Erythroblast (primary cell): ENCODE data around the gene RUFY3.
"Not testable (repeated sequence)": the region's sequence is repeated elsewhere in the genome, so short reads cannot be mapped to it uniquely, and the experiment has no call there.

Source experiments
- DNase-seq, 2 experiments: peaks; one replicate each; lab custom pipeline; 2025; lab: John Stamatoyannopoulos, UW
- GATA1 ChIP-seq: IDR thresholded peaks from 2 replicates; pipeline ENCODE4 v1.6.1; 2011; ENCODE audit warnings: low read depth, mild to moderate bottlenecking, control low read depth, low read length, moderate library complexity
- POLR2A ChIP-seq: IDR thresholded peaks from 2 replicates; pipeline ENCODE4 v1.6.1; 2011; ENCODE audit warnings: mild to moderate bottlenecking, low read length

Gene RUFY3

GRCh38 chr4:70701271-70701670 is 20.5 kb upstream of the RUFY3 start:
- no peak for DNase-seq

GRCh38 chr4:70702592-70702991 is 19.2 kb upstream of the RUFY3 start:
- not testable (repeated sequence) for DNase-seq

More at GRCh38 chr4:70701271-70701670, 20.5 kb upstream of the RUFY3 start:
- no peak for TF ChIP-seq POLR2A
- TF ChIP-seq GATA1, result no peak

DNA sequence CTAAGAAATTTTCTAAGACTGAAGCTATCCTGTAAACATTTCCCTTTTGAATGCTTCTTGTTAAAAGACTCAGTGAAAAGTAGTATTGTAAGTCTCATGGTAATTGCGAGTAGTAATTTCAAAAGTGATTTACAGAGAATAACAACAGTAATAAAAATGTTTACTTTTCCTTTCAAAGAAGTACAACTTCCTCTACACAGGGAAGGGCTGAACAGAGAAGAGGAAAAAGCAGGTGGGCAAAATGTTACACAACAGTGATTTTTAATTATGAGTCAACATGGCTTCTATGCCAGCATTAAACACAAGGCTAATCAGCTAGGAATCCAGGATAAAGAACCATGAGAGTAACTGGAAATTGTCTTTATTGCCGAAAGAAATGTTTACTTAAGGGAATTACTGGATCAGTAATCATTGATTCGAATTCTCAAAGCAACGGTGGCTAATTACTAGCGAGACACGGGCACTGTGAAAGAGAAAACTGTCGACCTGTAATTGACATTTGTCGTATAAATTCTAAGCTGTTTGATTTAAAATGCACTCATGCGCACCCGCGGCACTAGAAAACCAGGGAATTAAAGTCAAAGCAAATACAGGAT is 18.0 kb upstream of the RUFY3 start:
- peak in 1 of 2 experiments; percentile 33 for DNase-seq
- TF ChIP-seq POLR2A, result no peak
- TF ChIP-seq GATA1, result no peak

- DNase-seq, result peak; percentile 73 to 81
These were observed 17.4 kb upstream of the RUFY3 start for GRCh38 chr4:70704215-70704930.

DNA sequence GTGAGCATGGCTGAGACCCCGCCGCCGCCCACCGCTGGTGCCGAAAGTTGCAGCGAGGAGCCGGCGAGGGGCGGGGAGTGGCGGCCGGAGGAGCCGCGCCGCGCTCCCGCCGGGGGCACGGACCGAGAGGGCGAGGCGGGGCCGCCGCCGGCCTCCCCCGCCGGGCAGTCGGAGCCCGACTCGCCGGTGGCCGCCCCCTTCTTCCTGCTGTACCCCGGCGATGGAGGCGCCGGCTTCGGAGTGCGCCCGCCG is 16.9 kb upstream of the RUFY3 start:
- no peak for TF ChIP-seq GATA1
- no peak for TF ChIP-seq POLR2A
- DNase-seq, result no peak

More at GRCh38 chr4:70704215-70704930, 17.4 kb upstream of the RUFY3 start:
- no peak for TF ChIP-seq GATA1
- no peak for TF ChIP-seq POLR2A

- TF ChIP-seq GATA1 (no peak), POLR2A (peak; percentile 30)
- DNase-seq, result peak; percentile 78 to 83
These were observed 16.4 kb upstream of the RUFY3 start for GRCh38 chr4:70705183-70706043.

- TF ChIP-seq POLR2A, result no peak
- TF ChIP-seq GATA1, result no peak
- no peak for DNase-seq
These were observed 15.7 kb upstream of the RUFY3 start for GRCh38 chr4:70706044-70706461.

GRCh38 chr4:70706516-70706915 is 15.2 kb upstream of the RUFY3 start:
- DNase-seq, result peak in 1 of 2 experiments; percentile 27
- no peak for TF ChIP-seq GATA1
- no peak for TF ChIP-seq POLR2A

GRCh38 chr4:70709611-70710205 is 12.1 kb upstream of the RUFY3 start:
- TF ChIP-seq GATA1 (no peak), POLR2A (no peak)

GRCh38 chr4:70711599-70711998 is 10.2 kb upstream of the RUFY3 start:
- no peak for TF ChIP-seq GATA1
- no peak for TF ChIP-seq POLR2A
- no peak for DNase-seq

More at GRCh38 chr4:70709611-70710205, 12.1 kb upstream of the RUFY3 start:
- DNase-seq, result no peak

DNA sequence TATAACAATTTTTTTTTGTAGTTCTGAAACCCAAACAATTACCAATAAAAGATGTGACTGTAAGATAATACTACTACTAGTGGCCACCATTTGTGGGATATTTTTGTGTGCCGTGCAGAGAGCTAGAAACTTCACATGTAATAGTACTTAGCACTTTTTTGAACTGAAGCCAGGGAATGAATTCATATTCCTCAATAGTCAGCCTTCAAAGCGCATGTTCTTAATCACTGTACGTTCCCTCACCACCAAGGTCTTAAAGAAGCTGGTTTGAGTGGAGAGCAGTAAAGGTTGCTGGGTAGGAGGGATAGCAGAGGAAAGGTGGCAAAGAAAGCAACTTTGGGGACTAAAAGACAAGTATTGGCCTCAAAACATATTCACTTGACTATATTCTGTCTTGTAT is 9.6 kb upstream of the RUFY3 start:
- no peak for DNase-seq
- no peak for TF ChIP-seq POLR2A
- no peak for TF ChIP-seq GATA1

DNA sequence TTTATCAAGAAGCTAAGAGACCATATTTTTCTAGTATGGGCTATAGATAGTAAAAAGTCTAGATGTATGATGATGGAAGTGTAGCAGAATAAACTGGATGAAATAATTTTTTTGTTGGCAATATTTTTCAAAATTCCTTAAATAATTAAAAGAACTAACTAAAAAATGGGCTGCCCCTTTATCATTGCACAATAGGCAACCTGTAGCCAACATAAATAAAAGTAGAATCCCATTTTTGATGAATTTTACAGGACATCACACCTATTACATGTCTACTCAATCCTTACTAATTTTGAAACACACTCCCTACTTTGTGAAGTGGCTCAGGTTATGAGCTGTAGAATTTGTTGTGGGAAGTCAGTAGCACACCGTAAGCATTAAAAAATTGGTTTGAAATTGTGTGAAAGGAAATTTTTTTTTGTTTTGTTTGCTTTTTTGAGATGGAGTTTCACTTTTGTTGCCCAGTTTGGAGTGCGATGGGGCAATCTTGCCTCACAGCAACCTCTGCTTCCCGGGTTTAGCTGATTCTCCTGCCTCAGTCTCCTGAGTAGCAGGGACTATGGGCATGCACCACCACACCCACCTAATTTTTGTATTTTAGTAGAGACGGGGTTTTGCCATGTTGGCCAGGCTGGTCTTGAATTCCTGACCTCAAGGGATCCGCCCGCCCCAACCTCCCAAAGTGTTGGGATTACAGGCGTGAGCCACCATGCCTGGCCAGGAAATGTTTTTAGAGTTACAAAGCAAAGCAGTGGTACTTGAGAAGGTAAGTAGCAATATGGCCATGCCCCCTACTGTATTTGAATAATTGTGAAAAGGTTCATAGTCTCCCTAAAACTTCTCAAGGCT is 8.9 kb upstream of the RUFY3 start:
- no peak for TF ChIP-seq GATA1
- no peak for TF ChIP-seq POLR2A
- DNase-seq, result no peak
